GM21786 (cell line): ENCODE results near the gene CCDC174.
A peak's percentile ranks its signal among the peaks of the same experiment; 100 is the strongest.

Source experiments
- ATAC-seq: cut with Tn5 transposase; IDR thresholded peaks from one replicate; pipeline ENCODE4 v1.9.1; 2021; ENCODE audit not compliant: unreplicated experiment

Gene CCDC174

GRCh38 chr3:14698601-14699244 lies 47.2 kb downstream of the CCDC174 start:
- peak; percentile 66 for ATAC-seq

- ATAC-seq = no peak
These were observed 48.1 kb downstream of the CCDC174 start for GRCh38 chr3:14699643-14700042.

GRCh38 chr3:14700891-14701290 lies 49.3 kb downstream of the CCDC174 start:
- ATAC-seq = no peak

- no peak for ATAC-seq
These were observed 50.1 kb downstream of the CCDC174 start for GRCh38 chr3:14701676-14702075.

- no peak for ATAC-seq
These were observed 51.7 kb downstream of the CCDC174 start for GRCh38 chr3:14703128-14703750.

GRCh38 chr3:14703791-14704190 lies 52.2 kb downstream of the CCDC174 start:
- ATAC-seq = no peak

GRCh38 chr3:14706096-14706495 lies 54.5 kb downstream of the CCDC174 start:
- no peak for ATAC-seq

GRCh38 chr3:14716591-14716990 lies 65.0 kb downstream of the CCDC174 start:
- no peak for ATAC-seq

- ATAC-seq = no peak
These were observed 65.7 kb downstream of the CCDC174 start for GRCh38 chr3:14717307-14717706.

- peak; percentile 73 for ATAC-seq
These were observed 67.0 kb downstream of the CCDC174 start for GRCh38 chr3:14718539-14718938.

GRCh38 chr3:14719006-14719405 lies 67.4 kb downstream of the CCDC174 start:
- no peak for ATAC-seq

GRCh38 chr3:14721126-14721864 lies 69.7 kb downstream of the CCDC174 start:
- ATAC-seq = no peak
